Left ventricle myocardium inferior (tissue), 1 donor: ENCODE measurements around the gene RHBDD3. TPM values are rescaled to one million over a fixed set of nuclear protein-coding genes. Genes with fewer than 3 reads are reported as not detected.

Source experiments
- DNase-seq: peaks from one replicate; pipeline ENCODE4 v3.0.0-alpha.2; 2020
- H3K27ac ChIP-seq: fragments of 200-600 bp; replicated peaks from 2 replicates; pipeline ENCODE4 v1.8.0; 2021
- H3K27me3 ChIP-seq: fragments of 200-600 bp; 2 replicates; pipeline ENCODE4 v1.8.0; 2021; ENCODE audit warnings: low read depth
- H3K36me3 ChIP-seq: fragments of 200-600 bp; 2 replicates; pipeline ENCODE4 v1.8.0; 2021
- H3K4me1 ChIP-seq: fragments of 200-600 bp; 2 replicates; pipeline ENCODE4 v1.8.0; 2021
- H3K4me3 ChIP-seq: fragments of 200-600 bp; 2 replicates; pipeline ENCODE4 v1.8.0; 2021; ENCODE audit warnings: mild to moderate bottlenecking, moderate library complexity
- H3K9me3 ChIP-seq: fragments of 200-600 bp; replicated peaks from 2 replicates; pipeline ENCODE4 v1.8.0; 2021
- CTCF ChIP-seq: fragments of 200-600 bp; IDR thresholded peaks from 2 replicates; pipeline ENCODE4 v1.8.0; 2021; ENCODE audit warnings: antibody characterized with exemption, mild to moderate bottlenecking, borderline replicate concordance
- intact Hi-C: fragments of 100-400 bp; cut with micrococcal nuclease; formaldehyde crosslinking; loops from one replicate; pipeline ENCODE4 v1.11.0; 2022
- total RNA-seq: library from RNA; stranded (reverse); fragmentation: NEBNext Ultra II Directional; extraction: Animal tissue kit (Norgen Biotek cat#: 25700); gene quantifications from one replicate; pipeline ENCODE4 v1.2.1, GENCODE V29; 2021
- donor health status: DM: no; HTN: yes; CAD: no; lungs with severe emphysema.

RHBDD3 gene
- total RNA-seq, 1 donor from 2014 or later: 15.0 TPM

- Histone ChIP-seq H3K4me3 (peak overlapping the region; percentile 94), H3K4me1 (peaks cover 95% of the 10 kb centered on the region), H3K36me3 (no peaks in the 10 kb centered on the region), H3K27me3 (peaks cover 21% of the 10 kb centered on the region), H3K9me3 (no peaks in the 10 kb centered on the region), H3K27ac (peak overlapping the region; percentile 97)
- intact Hi-C loops: no loop called here
- TF ChIP-seq CTCF: no peak
- no peak for DNase-seq
Observed at GRCh38 chr22:29310065-29310862, 42.5 kb upstream of the RHBDD3 start.

GRCh38 chr22:29309332-29310064 lies 41.7 kb upstream of the RHBDD3 start:
- TF ChIP-seq CTCF: no peak
- Histone ChIP-seq H3K27ac (peak overlapping the region; percentile 97), H3K4me1 (peaks cover 88% of the 10 kb centered on the region), H3K9me3 (no peaks in the 10 kb centered on the region), H3K27me3 (peaks cover 13% of the 10 kb centered on the region), H3K4me3 (peak overlapping the region; percentile 94), H3K36me3 (no peaks in the 10 kb centered on the region)
- DNase-seq: peak; percentile 74
- intact Hi-C loops: no loop called here

- no peak for DNase-seq
- no peaks in the 10 kb centered on the region for H3K36me3 ChIP-seq
- H3K27me3 ChIP-seq: peaks cover 7% of the 10 kb centered on the region
- peak overlapping the region; percentile 94 for H3K4me3 ChIP-seq
- peaks cover 81% of the 10 kb centered on the region for H3K4me1 ChIP-seq
- TF ChIP-seq CTCF: no peak
- peak overlapping the region; percentile 97 for H3K27ac ChIP-seq
- no peaks in the 10 kb centered on the region for H3K9me3 ChIP-seq
- intact Hi-C loops: no loop called here
Observed at GRCh38 chr22:29308791-29309262, 41.0 kb upstream of the RHBDD3 start.

- Histone ChIP-seq H3K9me3 (no peaks in the 10 kb centered on the region), H3K27ac (peak overlapping the region; percentile 97), H3K4me1 (peaks cover 78% of the 10 kb centered on the region), H3K36me3 (no peaks in the 10 kb centered on the region), H3K27me3 (peaks cover under 1% of the 10 kb centered on the region), H3K4me3 (peak overlapping the region; percentile 94)
- TF ChIP-seq CTCF: no peak
- DNase-seq: no peak
- intact Hi-C loops: no loop called here
Observed at GRCh38 chr22:29308148-29308790, 40.5 kb upstream of the RHBDD3 start.

GRCh38 chr22:29307596-29308147 lies 39.9 kb upstream of the RHBDD3 start:
- no peak for DNase-seq
- no peak for TF ChIP-seq CTCF
- H3K27ac ChIP-seq: peak overlapping the region; percentile 97
- no peaks in the 10 kb centered on the region for H3K27me3 ChIP-seq
- no peaks in the 10 kb centered on the region for H3K36me3 ChIP-seq
- H3K9me3 ChIP-seq: no peaks in the 10 kb centered on the region
- H3K4me3 ChIP-seq: peak overlapping the region; percentile 94
- peaks cover 78% of the 10 kb centered on the region for H3K4me1 ChIP-seq
- intact Hi-C loops: no loop called here
